Measurements from ENCODE around the gene EARS2. TPM values are rescaled to one million over a fixed set of nuclear protein-coding genes. Genes with fewer than 3 reads are reported as not detected.

EARS2 gene
- total and polyA plus RNA-seq, 12 donors = 20.0 to 85.7 (median 33.5) TPM

DNA sequence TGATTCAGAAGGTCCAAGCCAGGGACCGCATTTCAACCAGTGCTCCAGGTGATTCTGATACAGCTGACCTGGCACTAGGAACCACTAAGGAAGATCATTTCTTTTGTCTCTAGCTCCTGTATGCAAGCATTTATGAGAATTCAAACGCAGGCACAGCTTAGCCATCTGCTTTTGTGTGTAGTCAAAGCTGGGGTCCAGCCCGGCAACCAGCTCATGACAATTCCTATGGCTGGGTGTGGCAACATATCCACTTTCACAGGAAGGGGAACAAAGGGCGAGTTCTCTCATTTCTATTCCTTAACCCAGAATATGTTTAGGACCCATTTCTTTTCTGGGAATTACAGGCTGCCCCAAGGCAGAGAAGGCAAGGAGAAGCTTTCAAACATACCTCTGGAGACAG, 76.9 kb downstream of the EARS2 start:
- H3K27ac ChIP-seq = no peak overlapping the region
- no peaks in the 10 kb centered on the region for H3K4me1 ChIP-seq (replicated peaks in 1 of 2)
- no peak for DNase-seq
- no peak for TF ChIP-seq POLR2A (IDR thresholded peaks at IDR 0.05)
- TF ChIP-seq, protein P1, sequence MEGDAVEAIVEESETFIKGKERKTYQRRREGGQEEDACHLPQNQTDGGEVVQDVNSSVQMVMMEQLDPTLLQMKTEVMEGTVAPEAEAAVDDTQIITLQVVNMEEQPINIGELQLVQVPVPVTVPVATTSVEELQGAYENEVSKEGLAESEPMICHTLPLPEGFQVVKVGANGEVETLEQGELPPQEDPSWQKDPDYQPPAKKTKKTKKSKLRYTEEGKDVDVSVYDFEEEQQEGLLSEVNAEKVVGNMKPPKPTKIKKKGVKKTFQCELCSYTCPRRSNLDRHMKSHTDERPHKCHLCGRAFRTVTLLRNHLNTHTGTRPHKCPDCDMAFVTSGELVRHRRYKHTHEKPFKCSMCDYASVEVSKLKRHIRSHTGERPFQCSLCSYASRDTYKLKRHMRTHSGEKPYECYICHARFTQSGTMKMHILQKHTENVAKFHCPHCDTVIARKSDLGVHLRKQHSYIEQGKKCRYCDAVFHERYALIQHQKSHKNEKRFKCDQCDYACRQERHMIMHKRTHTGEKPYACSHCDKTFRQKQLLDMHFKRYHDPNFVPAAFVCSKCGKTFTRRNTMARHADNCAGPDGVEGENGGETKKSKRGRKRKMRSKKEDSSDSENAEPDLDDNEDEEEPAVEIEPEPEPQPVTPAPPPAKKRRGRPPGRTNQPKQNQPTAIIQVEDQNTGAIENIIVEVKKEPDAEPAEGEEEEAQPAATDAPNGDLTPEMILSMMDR (IDR thresholded peaks at IDR 0.05) = no peak
- no peaks in the 10 kb centered on the region for H3K9me3 ChIP-seq (replicated peaks in 1 of 3)
- no peaks in the 10 kb centered on the region for H3K27me3 ChIP-seq
- WGBS, 4 donors = 87 to 97% (median 96%) methylated on average over 4 of the region's 4 CpGs
- H3K4me3 ChIP-seq = no peak overlapping the region
- intact Hi-C loops (cut with DNase I) = no loop called here
- peaks cover 0 to 99% of the 10 kb centered on the region in 2 donors for H3K36me3 ChIP-seq (replicated peaks in 1 of 2)

DNA sequence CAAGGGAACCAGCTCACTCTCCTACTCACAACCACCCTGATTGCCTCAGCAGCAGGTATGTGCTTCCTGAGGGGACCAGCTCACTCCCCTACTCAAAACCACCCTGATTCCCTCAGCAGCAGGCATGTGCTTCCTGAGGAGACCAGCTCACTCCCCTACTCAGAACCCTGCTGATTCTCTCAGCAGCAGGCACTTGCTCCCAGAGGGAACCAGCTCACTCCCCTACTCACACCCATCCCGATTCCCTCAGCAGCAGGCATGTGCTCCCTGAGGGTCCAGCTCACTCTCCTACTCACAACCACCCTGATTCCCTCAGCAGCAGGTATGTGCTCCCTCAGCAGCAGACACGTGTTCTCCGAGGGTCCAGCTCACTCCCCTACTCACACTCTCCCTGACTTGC, 78.0 kb downstream of the EARS2 start:
- Histone ChIP-seq H3K36me3 (replicated peaks in 1 of 2) (peaks cover 0 to 99% of the 10 kb centered on the region in 2 donors), H3K27ac (no peak overlapping the region), H3K4me1 (replicated peaks in 1 of 2) (no peaks in the 10 kb centered on the region), H3K9me3 (replicated peaks in 1 of 3) (no peaks in the 10 kb centered on the region), H3K4me3 (no peak overlapping the region), H3K27me3 (no peaks in the 10 kb centered on the region)
- TF ChIP-seq POLR2A (IDR thresholded peaks at IDR 0.05) = no peak
- TF ChIP-seq, protein P1 (IDR thresholded peaks at IDR 0.05) = no peak
- WGBS, 4 donors = 85 to 96% (median 92%) methylated on average over 3 of the region's 3 CpGs
- DNase-seq = no peak
- intact Hi-C loops (cut with DNase I) = no loop called here

DNA sequence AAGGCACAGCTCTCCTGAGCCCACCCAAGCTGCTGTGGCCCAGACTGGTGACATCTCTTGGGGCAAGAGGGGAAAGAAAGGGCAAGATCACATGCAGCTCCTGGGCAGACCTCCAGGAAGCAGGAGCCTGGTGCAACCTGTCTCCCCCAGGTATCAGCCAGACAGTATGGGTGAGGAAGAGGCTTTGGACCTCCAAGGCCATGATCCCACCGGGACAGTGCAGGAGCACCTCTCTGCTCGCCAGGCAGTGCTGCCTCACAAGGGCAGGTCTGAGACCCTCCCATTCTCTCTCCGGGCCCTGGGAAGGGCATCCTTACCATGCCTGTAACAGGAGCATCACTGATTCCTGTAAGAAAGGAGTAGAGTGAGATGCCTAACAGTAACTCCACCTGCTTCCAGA, 78.6 kb downstream of the EARS2 start:
- Histone ChIP-seq H3K27ac (no peak overlapping the region), H3K4me1 (replicated peaks in 1 of 2) (no peaks in the 10 kb centered on the region), H3K4me3 (no peak overlapping the region), H3K27me3 (no peaks in the 10 kb centered on the region), H3K36me3 (replicated peaks in 1 of 2) (peaks cover 0 to 100% of the 10 kb centered on the region in 2 donors), H3K9me3 (replicated peaks in 1 of 3) (no peaks in the 10 kb centered on the region)
- DNase-seq = no peak
- intact Hi-C loops (cut with DNase I) = no loop called here
- 91 to 100% (median 92%) methylated on average over 1 to 3 of the region's 3 CpGs; no CpG with 5 or more reads in 1 of the 4 donors for WGBS, 4 donors
- TF ChIP-seq POLR2A (IDR thresholded peaks at IDR 0.05) = no peak
- TF ChIP-seq, protein P1 (IDR thresholded peaks at IDR 0.05) = no peak

DNA sequence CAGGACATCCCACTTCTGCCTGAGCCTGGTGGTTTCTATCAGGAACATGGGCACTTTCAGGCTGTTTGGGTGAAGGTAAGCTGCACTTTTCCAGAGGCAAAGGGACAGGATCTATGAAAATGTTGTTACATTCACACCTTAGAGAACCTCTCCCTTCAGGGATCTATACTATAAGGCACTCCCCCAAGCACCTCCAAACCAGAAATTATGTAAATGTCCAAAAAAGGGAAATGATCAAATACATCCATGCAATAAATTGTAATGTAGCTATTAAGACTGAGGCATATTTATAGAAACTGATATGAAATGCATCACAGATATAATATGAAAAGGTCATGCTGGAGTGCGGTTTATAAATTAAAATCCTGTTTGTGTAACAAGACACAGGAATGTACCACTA, 80.9 kb downstream of the EARS2 start:
- Histone ChIP-seq H3K36me3 (replicated peaks in 1 of 2) (peaks cover 0 to 98% of the 10 kb centered on the region in 2 donors), H3K27ac (no peak overlapping the region), H3K9me3 (replicated peaks in 1 of 3) (no peaks in the 10 kb centered on the region), H3K27me3 (no peaks in the 10 kb centered on the region), H3K4me1 (replicated peaks in 1 of 2) (no peaks in the 10 kb centered on the region), H3K4me3 (no peak overlapping the region)
- intact Hi-C loops (cut with DNase I) = no loop called here
- DNase-seq = no peak
- TF ChIP-seq, protein P1 (IDR thresholded peaks at IDR 0.05) = no peak
- no peak for TF ChIP-seq POLR2A (IDR thresholded peaks at IDR 0.05)
- 91 to 94% (median 93%) methylated on average over 1 of the region's 1 CpG for WGBS, 4 donors

Other genes with a start within 250 kb of the EARS2 start
- gene COG7, start 104.2 kb downstream of the EARS2 start, total RNA-seq = 10 to 100 TPM; 10.7 to 25.7 (median 20.9) TPM
- 10 to 100 TPM; 19.2 to 50.1 (median 37.3) TPM for gene COG7, start 104.2 kb downstream of the EARS2 start, polyA plus RNA-seq
- gene GGA2, start 46.9 kb downstream of the EARS2 start, total RNA-seq = 100 to 1,000 TPM in 7 of 9 donors, 10 to 100 TPM in 2; 57.4 to 143 (median 117) TPM
- gene GGA2, start 46.9 kb downstream of the EARS2 start, polyA plus RNA-seq = 100 to 1,000 TPM in 1 of 3 donors, 10 to 100 TPM in 2; 37.7 to 129 (median 66.5) TPM
- gene UBFD1, start 377 bp upstream of the EARS2 start, total RNA-seq = 100 to 1,000 TPM in 3 of 9 donors, 10 to 100 TPM in 6; 58.5 to 151 (median 94.5) TPM
- 10 to 100 TPM in 2 of 3 donors, 1 to 10 TPM in 1; 9.5 to 65.8 (median 10.9) TPM for gene UBFD1, start 377 bp upstream of the EARS2 start, polyA plus RNA-seq
- 100 to 1,000 TPM; 103 to 306 (median 137) TPM for gene NDUFAB1, start 39.0 kb upstream of the EARS2 start, total RNA-seq
- gene NDUFAB1, start 39.0 kb upstream of the EARS2 start, polyA plus RNA-seq = 100 to 1,000 TPM in 1 of 3 donors, 10 to 100 TPM in 2; 67.6 to 170 (median 81.6) TPM
- 10 to 100 TPM in 4 of 9 donors, 1 to 10 TPM in 5; 2.8 to 12.9 (median 9.8) TPM for gene PALB2, start 84.0 kb upstream of the EARS2 start, total RNA-seq
- 10 to 100 TPM in 2 of 3 donors, 1 to 10 TPM in 1; 9.6 to 16.4 (median 11.8) TPM for gene PALB2, start 84.0 kb upstream of the EARS2 start, polyA plus RNA-seq
- 10 to 100 TPM; 22.7 to 67.8 (median 43.1) TPM for gene DCTN5, start 84.1 kb upstream of the EARS2 start, total RNA-seq
- gene DCTN5, start 84.1 kb upstream of the EARS2 start, polyA plus RNA-seq = 10 to 100 TPM in 1 of 3 donors, 1 to 10 TPM in 2; 7.9 to 64.4 (median 9.8) TPM
- 1 to 10 TPM in 7 of 9 donors, under 1 TPM in 2; 0.18 to 4.8 (median 3.0) TPM for gene PLK1, start 121.5 kb upstream of the EARS2 start, total RNA-seq
- gene PLK1, start 121.5 kb upstream of the EARS2 start, polyA plus RNA-seq = 1 to 10 TPM; 1.2 to 2.8 (median 2.6) TPM
- gene ERN2, start 155.9 kb upstream of the EARS2 start, total RNA-seq = 1 to 10 TPM in 4 of 9 donors, under 1 TPM in 4, not detected in 1; 0.20 to 2.7 (median 1.2) TPM
- gene ERN2, start 155.9 kb upstream of the EARS2 start, polyA plus RNA-seq = 1 to 10 TPM in 2 of 3 donors, under 1 TPM in 1; 0.60 to 1.5 (median 1.3) TPM
- 1 to 10 TPM in 1 of 9 donors, under 1 TPM in 1, not detected in 7; 0.07 to 1.4 TPM for gene CHP2, start 197.7 kb upstream of the EARS2 start, total RNA-seq
- gene CHP2, start 197.7 kb upstream of the EARS2 start, polyA plus RNA-seq = under 1 TPM in 2 of 3 donors, not detected in 1; 0.07 to 0.16 TPM

Measured in adrenal gland (tissue), 12 donors.